ENCODE results near the gene CCDC106. TPM values are rescaled to one million over a fixed set of nuclear protein-coding genes. Genes with fewer than 3 reads are reported as not detected.
A peak's percentile ranks its signal among the peaks of the same experiment; 100 is the strongest.

CCDC106 gene
- polyA plus RNA-seq, 1 donor = 11.6 TPM

GRCh38 chr19:55684946-55685681, 37.1 kb downstream of the CCDC106 start:
- Histone ChIP-seq H3K4me1 (ENCODE audit: control insufficient read depth, insufficient read depth, low read length) (peaks cover 66% of the 10 kb centered on the region), H3K27ac (ENCODE audit: low read length) (peak overlapping the region; percentile 95), H3K9me3 (ENCODE audit: control insufficient read depth, low read depth, low read length) (no peaks in the 10 kb centered on the region), H3K27me3 (ENCODE audit: control insufficient read depth, insufficient read depth, low read length) (no peaks in the 10 kb centered on the region), H3K36me3 (ENCODE audit: control insufficient read depth, insufficient read depth, low read length) (peaks cover 56% of the 10 kb centered on the region), H3K4me3 (ENCODE audit: low read length) (no peak overlapping the region)
- DNase-seq = no peak
- no CpG with 5 or more reads among the region's 60 CpGs for WGBS (ENCODE audit: insufficient coverage, low lambda C conversion rate)

DNA sequence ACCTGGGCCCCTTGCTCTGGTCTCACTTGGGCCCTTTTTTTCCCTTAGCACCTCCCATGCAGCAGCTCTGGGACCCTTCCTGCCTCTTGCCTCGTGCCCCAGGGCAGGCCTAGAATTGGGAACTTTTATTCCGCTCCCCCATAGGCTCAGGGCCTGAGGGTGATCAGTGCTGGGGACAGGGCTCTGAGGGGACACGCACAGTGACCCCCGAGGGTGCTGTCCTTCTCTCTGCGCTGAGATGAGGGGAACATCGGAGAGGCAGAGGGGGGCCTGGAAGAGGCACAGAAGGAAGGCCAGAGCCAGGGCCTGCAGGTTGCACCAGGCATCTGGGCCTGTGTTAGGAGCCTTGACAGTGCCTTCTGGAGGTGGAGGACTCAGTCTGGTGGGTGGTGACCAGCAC, 37.8 kb downstream of the CCDC106 start:
- H3K36me3 ChIP-seq (ENCODE audit: control insufficient read depth, insufficient read depth, low read length) = peaks cover 56% of the 10 kb centered on the region
- no CpG with 5 or more reads among the region's 6 CpGs for WGBS (ENCODE audit: insufficient coverage, low lambda C conversion rate)
- DNase-seq = no peak
- no peaks in the 10 kb centered on the region for H3K27me3 ChIP-seq (ENCODE audit: control insufficient read depth, insufficient read depth, low read length)
- H3K4me3 ChIP-seq (ENCODE audit: low read length) = no peak overlapping the region
- H3K27ac ChIP-seq (ENCODE audit: low read length) = peak overlapping the region; percentile 95
- H3K9me3 ChIP-seq (ENCODE audit: control insufficient read depth, low read depth, low read length) = no peaks in the 10 kb centered on the region
- H3K4me1 ChIP-seq (ENCODE audit: control insufficient read depth, insufficient read depth, low read length) = peaks cover 69% of the 10 kb centered on the region

GRCh38 chr19:55686311-55687050, 38.5 kb downstream of the CCDC106 start:
- Histone ChIP-seq H3K4me3 (ENCODE audit: low read length) (no peak overlapping the region), H3K27ac (ENCODE audit: low read length) (peak overlapping the region; percentile 95), H3K4me1 (ENCODE audit: control insufficient read depth, insufficient read depth, low read length) (peaks cover 69% of the 10 kb centered on the region), H3K9me3 (ENCODE audit: control insufficient read depth, low read depth, low read length) (no peaks in the 10 kb centered on the region), H3K36me3 (ENCODE audit: control insufficient read depth, insufficient read depth, low read length) (peaks cover 56% of the 10 kb centered on the region), H3K27me3 (ENCODE audit: control insufficient read depth, insufficient read depth, low read length) (no peaks in the 10 kb centered on the region)
- WGBS (ENCODE audit: insufficient coverage, low lambda C conversion rate) = 92% methylated on average over 2 of the region's 29 CpGs
- DNase-seq = no peak

GRCh38 chr19:55687281-55688201, 39.5 kb downstream of the CCDC106 start:
- peak; percentile 81 to 92 for DNase-seq

GRCh38 chr19:55688422-55689218, 40.6 kb downstream of the CCDC106 start:
- Histone ChIP-seq H3K4me1 (ENCODE audit: control insufficient read depth, insufficient read depth, low read length) (peaks cover 64% of the 10 kb centered on the region), H3K4me3 (ENCODE audit: low read length) (no peak overlapping the region), H3K9me3 (ENCODE audit: control insufficient read depth, low read depth, low read length) (peaks cover 4% of the 10 kb centered on the region), H3K27me3 (ENCODE audit: control insufficient read depth, insufficient read depth, low read length) (no peaks in the 10 kb centered on the region), H3K36me3 (ENCODE audit: control insufficient read depth, insufficient read depth, low read length) (peaks cover 68% of the 10 kb centered on the region), H3K27ac (ENCODE audit: low read length) (peak overlapping the region; percentile 95)
- WGBS (ENCODE audit: insufficient coverage, low lambda C conversion rate) = no CpG with 5 or more reads among the region's 27 CpGs
- DNase-seq = peak; percentile 97 to 98

More at GRCh38 chr19:55687281-55688201, 39.5 kb downstream of the CCDC106 start:
- WGBS (ENCODE audit: insufficient coverage, low lambda C conversion rate) = no CpG with 5 or more reads among the region's 22 CpGs
- Histone ChIP-seq H3K4me1 (ENCODE audit: control insufficient read depth, insufficient read depth, low read length) (peaks cover 69% of the 10 kb centered on the region), H3K36me3 (ENCODE audit: control insufficient read depth, insufficient read depth, low read length) (peaks cover 57% of the 10 kb centered on the region), H3K9me3 (ENCODE audit: control insufficient read depth, low read depth, low read length) (no peaks in the 10 kb centered on the region), H3K27ac (ENCODE audit: low read length) (peak overlapping the region; percentile 95), H3K27me3 (ENCODE audit: control insufficient read depth, insufficient read depth, low read length) (no peaks in the 10 kb centered on the region), H3K4me3 (ENCODE audit: low read length) (no peak overlapping the region)

- peak overlapping the region; percentile 95 for H3K27ac ChIP-seq (ENCODE audit: low read length)
- H3K4me1 ChIP-seq (ENCODE audit: control insufficient read depth, insufficient read depth, low read length) = peaks cover 59% of the 10 kb centered on the region
- H3K27me3 ChIP-seq (ENCODE audit: control insufficient read depth, insufficient read depth, low read length) = no peaks in the 10 kb centered on the region
- DNase-seq = no peak
- no peak overlapping the region for H3K4me3 ChIP-seq (ENCODE audit: low read length)
- peaks cover 4% of the 10 kb centered on the region for H3K9me3 ChIP-seq (ENCODE audit: control insufficient read depth, low read depth, low read length)
- no CpG with 5 or more reads among the region's 35 CpGs for WGBS (ENCODE audit: insufficient coverage, low lambda C conversion rate)
- peaks cover 77% of the 10 kb centered on the region for H3K36me3 ChIP-seq (ENCODE audit: control insufficient read depth, insufficient read depth, low read length)
These were observed 41.5 kb downstream of the CCDC106 start for GRCh38 chr19:55689411-55690108.

- Histone ChIP-seq H3K36me3 (ENCODE audit: control insufficient read depth, insufficient read depth, low read length) (peaks cover 79% of the 10 kb centered on the region), H3K4me1 (ENCODE audit: control insufficient read depth, insufficient read depth, low read length) (peaks cover 52% of the 10 kb centered on the region), H3K9me3 (ENCODE audit: control insufficient read depth, low read depth, low read length) (peaks cover 4% of the 10 kb centered on the region), H3K27me3 (ENCODE audit: control insufficient read depth, insufficient read depth, low read length) (no peaks in the 10 kb centered on the region), H3K4me3 (ENCODE audit: low read length) (no peak overlapping the region), H3K27ac (ENCODE audit: low read length) (no peak overlapping the region)
- no CpG with 5 or more reads among the region's 25 CpGs for WGBS (ENCODE audit: insufficient coverage, low lambda C conversion rate)
- DNase-seq = no peak
These were observed 42.2 kb downstream of the CCDC106 start for GRCh38 chr19:55690109-55690768.

GRCh38 chr19:55690769-55691545, 42.9 kb downstream of the CCDC106 start:
- no peak overlapping the region for H3K4me3 ChIP-seq (ENCODE audit: low read length)
- H3K9me3 ChIP-seq (ENCODE audit: control insufficient read depth, low read depth, low read length) = peaks cover 4% of the 10 kb centered on the region
- no peak for DNase-seq
- no peaks in the 10 kb centered on the region for H3K27me3 ChIP-seq (ENCODE audit: control insufficient read depth, insufficient read depth, low read length)
- H3K36me3 ChIP-seq (ENCODE audit: control insufficient read depth, insufficient read depth, low read length) = peaks cover 79% of the 10 kb centered on the region
- WGBS (ENCODE audit: insufficient coverage, low lambda C conversion rate) = 100% methylated on average over 1 of the region's 31 CpGs
- no peak overlapping the region for H3K27ac ChIP-seq (ENCODE audit: low read length)
- H3K4me1 ChIP-seq (ENCODE audit: control insufficient read depth, insufficient read depth, low read length) = peaks cover 45% of the 10 kb centered on the region
